Stomach (tissue), 9 donors: ENCODE measurements around the gene BLVRA. TPM values are rescaled to one million over a fixed set of nuclear protein-coding genes. Genes with fewer than 3 reads are reported as not detected.
"Not testable (repeated sequence)": the region's sequence is repeated elsewhere in the genome, so short reads cannot be mapped to it uniquely, and the experiment has no call there.

Source experiments
- DNase-seq, 2 donors: peaks; one replicate each; pipeline versions ENCODE4 v3.0.0 to v3.0.0-alpha.2; 2013 to 2019
- H3K27ac ChIP-seq, 5 donors: fragments of 200-600 bp in 4 of 5; sonication (generic) in 4 of 5; one replicate each; pipeline ENCODE4 v1.5.1; 2013 to 2019; ENCODE audit warnings: mild to moderate bottlenecking in 1 of 5, moderate library complexity in 1 of 5
- H3K27me3 ChIP-seq, 3 donors: fragments of 200-600 bp; sonication (generic); one replicate each; pipeline ENCODE4 v1.5.1; 2017 to 2019; ENCODE audit warnings: mixed run types in 1 of 3
- H3K36me3 ChIP-seq, 4 donors: fragments of 200-600 bp; sonication (generic); 1 replicate in 3 of 4; 2 replicates in 1 of 4; pipeline ENCODE4 v1.5.1; 2016 to 2019
- H3K4me1 ChIP-seq, 4 donors: fragments of 200-600 bp; sonication (generic); one replicate each; pipeline ENCODE4 v1.5.1; 2016 to 2019
- H3K4me3 ChIP-seq, 4 donors: fragments of 200-600 bp; sonication (generic) in 3 of 4; one replicate each; pipeline ENCODE4 v1.5.1; 2016 to 2019; ENCODE audit warnings: mild to moderate bottlenecking in 1 of 4
- H3K9me3 ChIP-seq, 4 donors: fragments of 200-600 bp; sonication (generic); one replicate each; pipeline ENCODE4 v1.5.1; 2016 to 2019
- EP300 ChIP-seq: sonication (generic); formaldehyde crosslinking; IDR thresholded peaks from one replicate; pipeline ENCODE4 v1.6.1; 2017; ENCODE audit warnings: antibody characterized with exemption
- POLR2A ChIP-seq, 4 donors: fragments of 450-650 bp; IDR thresholded peaks; one replicate each; pipeline ENCODE4 v1.6.1; 2016; ENCODE audit warnings: antibody characterized with exemption in 4 of 4, control low read depth in 2 of 4, mild to moderate bottlenecking in 1 of 4, moderate library complexity in 1 of 4
- POLR2AphosphoS5 ChIP-seq, 3 donors: sonication (generic); formaldehyde crosslinking; IDR thresholded peaks; one replicate each; pipeline ENCODE4 v1.6.1; 2016; ENCODE audit warnings: antibody characterized with exemption in 3 of 3
- WGBS, 5 donors: extraction: QIAGEN DNeasy Blood & Tissue Kit in 3 of 5; methylation state at CpG; one replicate each; pipeline versions ENCODE4 v1.1.5 to v1.1.7; 2013 to 2018; 5-methylcytosine and 5-hydroxymethylcytosine counted together
- intact Hi-C: fragments of 100-400 bp; cut with DNase I; formaldehyde crosslinking; loops from one replicate; pipeline ENCODE4 v1.15.1; 2023; ENCODE audit warnings: low total_unique reads
- polyA plus RNA-seq, 3 donors: library from polyadenylated mRNA; stranded (reverse); fragments of 200-250 nt; gene quantifications; one replicate each; pipeline ENCODE4 v1.2.3, GENCODE V29; 2013
- total RNA-seq, 5 donors: library from RNA; depleted of rRNA; stranded (reverse); fragments of >200 nt; gene quantifications; one replicate each; pipeline versions ENCODE4 v1.1.0 to v1.2.3, GENCODE V29; 2014 to 2016
- TF ChIP-seq, protein P1 (sequence below), 7 experiments: fragments of 450-650 bp in 4 of 7; fragments of 200-600 bp in 3 of 7; sonication (generic) in 3 of 7; IDR thresholded peaks; one replicate each; pipeline ENCODE4 v1.5.1; 2016 to 2019; ENCODE audit warnings: antibody characterized with exemption in 7 of 7, control low read depth in 2 of 7, mild to moderate bottlenecking in 1 of 7
- donor health status: healthy with polysubstance abuse.
- donor health status: Bipolar disorder and iron deficiency.
- donor health status: healthy.

The BLVRA gene
- total and polyA plus RNA-seq, 8 donors, result 15.2 to 67.1 (median 46.4) TPM

GRCh38 chr7:43727003-43727402 lies 31.5 kb upstream of the BLVRA start:
- Histone ChIP-seq H3K36me3 (no peaks in the 10 kb centered on the region), H3K27ac (no peak overlapping the region), H3K4me1 (peaks cover 5 to 52% (median 36%) of the 10 kb centered on the region in 4 donors), H3K4me3 (no peak overlapping the region), H3K27me3 (no peaks in the 10 kb centered on the region), H3K9me3 (no peaks in the 10 kb centered on the region)
- no peak for TF ChIP-seq POLR2AphosphoS5 (IDR thresholded peaks at IDR 0.05)
- 87 to 92% (median 91%) methylated on average over 5 of the region's 5 CpGs for WGBS, 5 donors
- intact Hi-C loops, result no loop called here
- DNase-seq, result no peak

GRCh38 chr7:43727494-43727893 lies 31.0 kb upstream of the BLVRA start:
- no peaks in the 10 kb centered on the region for H3K9me3 ChIP-seq
- H3K4me1 ChIP-seq, result peaks cover 5 to 52% (median 36%) of the 10 kb centered on the region in 4 donors
- no peak overlapping the region for H3K4me3 ChIP-seq
- intact Hi-C loops, result no loop called here
- no peaks in the 10 kb centered on the region for H3K36me3 ChIP-seq
- DNase-seq, result no peak
- TF ChIP-seq POLR2A (IDR thresholded peaks at IDR 0.05) (no peak), POLR2AphosphoS5 (IDR thresholded peaks at IDR 0.05) (no peak), EP300 (no peak)
- TF ChIP-seq, protein P1, sequence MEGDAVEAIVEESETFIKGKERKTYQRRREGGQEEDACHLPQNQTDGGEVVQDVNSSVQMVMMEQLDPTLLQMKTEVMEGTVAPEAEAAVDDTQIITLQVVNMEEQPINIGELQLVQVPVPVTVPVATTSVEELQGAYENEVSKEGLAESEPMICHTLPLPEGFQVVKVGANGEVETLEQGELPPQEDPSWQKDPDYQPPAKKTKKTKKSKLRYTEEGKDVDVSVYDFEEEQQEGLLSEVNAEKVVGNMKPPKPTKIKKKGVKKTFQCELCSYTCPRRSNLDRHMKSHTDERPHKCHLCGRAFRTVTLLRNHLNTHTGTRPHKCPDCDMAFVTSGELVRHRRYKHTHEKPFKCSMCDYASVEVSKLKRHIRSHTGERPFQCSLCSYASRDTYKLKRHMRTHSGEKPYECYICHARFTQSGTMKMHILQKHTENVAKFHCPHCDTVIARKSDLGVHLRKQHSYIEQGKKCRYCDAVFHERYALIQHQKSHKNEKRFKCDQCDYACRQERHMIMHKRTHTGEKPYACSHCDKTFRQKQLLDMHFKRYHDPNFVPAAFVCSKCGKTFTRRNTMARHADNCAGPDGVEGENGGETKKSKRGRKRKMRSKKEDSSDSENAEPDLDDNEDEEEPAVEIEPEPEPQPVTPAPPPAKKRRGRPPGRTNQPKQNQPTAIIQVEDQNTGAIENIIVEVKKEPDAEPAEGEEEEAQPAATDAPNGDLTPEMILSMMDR (IDR thresholded peaks at IDR 0.05), result no peak
- no peaks in the 10 kb centered on the region for H3K27me3 ChIP-seq
- no peak overlapping the region for H3K27ac ChIP-seq
- WGBS, 5 donors, result 36 to 67% (median 43%) methylated on average over 1 of the region's 1 CpG

DNA sequence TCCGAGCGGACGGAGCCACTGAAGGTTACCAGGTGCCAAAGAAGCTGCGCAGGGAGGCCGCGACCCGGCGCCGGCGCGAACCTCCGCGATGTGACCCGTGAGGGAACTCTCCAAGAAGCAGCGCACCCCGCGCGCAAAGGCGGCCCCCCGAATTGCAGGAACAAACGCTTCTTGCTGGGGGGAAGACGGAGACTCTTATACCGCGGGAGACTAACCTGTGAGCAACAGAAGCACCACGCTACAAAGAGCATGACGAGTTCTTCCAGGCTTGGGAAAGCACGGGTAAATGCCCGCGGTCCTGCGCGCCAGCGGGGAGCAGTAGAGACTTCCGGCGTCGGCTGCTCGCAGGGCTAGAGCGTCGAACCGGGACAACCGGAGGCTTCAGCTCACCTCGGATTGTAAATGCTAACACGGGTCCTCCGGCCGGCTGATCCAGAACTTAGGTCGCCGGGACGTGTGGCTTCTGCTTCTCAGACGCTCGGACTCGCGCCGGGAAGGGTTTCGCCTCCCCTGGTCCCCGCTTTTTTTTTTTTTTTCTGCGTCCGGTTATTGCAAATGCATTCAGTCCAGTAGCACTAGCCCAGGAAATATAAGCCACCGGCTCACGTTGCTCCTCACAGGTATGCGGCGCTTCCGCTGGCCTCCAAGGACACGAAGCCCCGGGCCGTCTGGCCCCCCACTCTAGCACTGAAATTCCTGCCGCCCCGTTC lies 29.1 kb upstream of the BLVRA start, which contains the start of gene COA1:
Gene COA1, minus strand, starts transcription at position 310 of the 710 bp plus-strand sequence. CDS start 80,909 bp downstream, outside the sequence.
- 0 to 1% (median 0%) methylated on average over 49 to 66 of the region's 66 CpGs for WGBS, 5 donors
- TF ChIP-seq POLR2A (IDR thresholded peaks at IDR 0.05) (peak in 1 of 4 donors; percentile 21), POLR2AphosphoS5 (IDR thresholded peaks at IDR 0.05) (peak; percentile 75 to 88 (median 77)), EP300 (no peak)
- TF ChIP-seq, protein P1 (IDR thresholded peaks at IDR 0.05), result no peak
- intact Hi-C loops, result no loop called here

GRCh38 chr7:43729924-43730248 lies 28.6 kb upstream of the BLVRA start:
- H3K27ac ChIP-seq, result peak overlapping the region; percentile 81 to 91 (median 86)
- H3K9me3 ChIP-seq, result no peaks in the 10 kb centered on the region
- 17 to 23% (median 19%) methylated on average over 4 of the region's 4 CpGs for WGBS, 5 donors
- no peak for DNase-seq
- H3K36me3 ChIP-seq, result no peaks in the 10 kb centered on the region
- TF ChIP-seq POLR2AphosphoS5 (IDR thresholded peaks at IDR 0.05) (no peak), EP300 (no peak)
- TF ChIP-seq, protein P1 (IDR thresholded peaks at IDR 0.05), result no peak
- intact Hi-C loops, result no loop called here
- peaks cover 5 to 46% (median 34%) of the 10 kb centered on the region in 4 donors for H3K4me1 ChIP-seq
- peak overlapping the region; percentile 70 to 86 (median 76) for H3K4me3 ChIP-seq
- no peaks in the 10 kb centered on the region for H3K27me3 ChIP-seq

More for the DNA sequence above, 29.1 kb upstream of the BLVRA start, which contains the start of gene COA1:
- Histone ChIP-seq H3K36me3 (no peaks in the 10 kb centered on the region), H3K27ac (peak within 1 kb of the TSS; percentile 81 to 91 (median 86)), H3K4me1 (peaks cover 5 to 50% (median 36%) of the 10 kb centered on the region in 4 donors), H3K27me3 (no peaks in the 10 kb centered on the region), H3K9me3 (no peaks in the 10 kb centered on the region), H3K4me3 (peak within 1 kb of the TSS; percentile 70 to 86 (median 76))
- DNase-seq, result peak; percentile 84 to 97

- intact Hi-C loops, H3K9me3 ChIP-seq, H3K4me3 ChIP-seq, H3K27ac ChIP-seq, DNase-seq, H3K36me3 ChIP-seq, H3K27me3 ChIP-seq: not testable (repeated sequence)
- 82 to 89% (median 84%) methylated on average over 3 of the region's 3 CpGs for WGBS, 5 donors
- H3K4me1 ChIP-seq, result peaks cover 0 to 32% (median 28%) of the 10 kb centered on the region in 4 donors
Measured at GRCh38 chr7:43731494-43731893, 27.0 kb upstream of the BLVRA start.

GRCh38 chr7:43734575-43735332 lies 23.7 kb upstream of the BLVRA start:
- WGBS, 5 donors, result 76 to 81% (median 80%) methylated on average over 18 of the region's 18 CpGs
- H3K36me3 ChIP-seq, H3K27me3 ChIP-seq, H3K4me1 ChIP-seq, H3K4me3 ChIP-seq, H3K9me3 ChIP-seq, intact Hi-C loops, H3K27ac ChIP-seq, DNase-seq: not testable (repeated sequence)
